ENCODE measurements around the gene CBLB.

DNA sequence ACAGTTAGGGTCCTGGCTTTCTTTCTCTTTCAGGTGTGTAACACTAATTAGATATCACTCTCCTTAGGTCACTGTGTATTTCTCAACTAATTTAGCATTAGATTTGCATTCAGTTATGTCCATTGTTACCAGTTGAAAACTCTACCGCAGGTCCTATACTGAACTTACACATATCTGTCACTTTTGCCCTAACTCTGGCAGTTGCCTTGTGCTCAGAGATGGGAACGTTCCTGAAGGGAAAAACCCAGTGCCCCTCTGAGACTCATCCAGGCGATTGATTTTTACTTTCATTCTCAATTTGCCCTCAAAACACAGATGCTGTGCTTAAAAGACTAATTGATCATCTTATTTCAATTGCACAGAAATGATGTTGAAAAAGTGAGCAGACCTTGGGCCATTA lies 253.0 kb downstream of the CBLB start:
- no peak for TF ChIP-seq CTCF (IDR thresholded peaks at IDR 0.05)
- no peak for TF ChIP-seq RAD21 (conservative IDR thresholded peaks at IDR 0.05 in 1 of 2, IDR thresholded peaks at IDR 0.05 in 1 of 2)
- no peak for TF ChIP-seq RFX5 (IDR thresholded peaks at IDR 0.05)
- TF ChIP-seq ESRRA (IDR thresholded peaks at IDR 0.05; ENCODE audit: borderline replicate concordance, low read length): no peak
- TF ChIP-seq, protein P1, sequence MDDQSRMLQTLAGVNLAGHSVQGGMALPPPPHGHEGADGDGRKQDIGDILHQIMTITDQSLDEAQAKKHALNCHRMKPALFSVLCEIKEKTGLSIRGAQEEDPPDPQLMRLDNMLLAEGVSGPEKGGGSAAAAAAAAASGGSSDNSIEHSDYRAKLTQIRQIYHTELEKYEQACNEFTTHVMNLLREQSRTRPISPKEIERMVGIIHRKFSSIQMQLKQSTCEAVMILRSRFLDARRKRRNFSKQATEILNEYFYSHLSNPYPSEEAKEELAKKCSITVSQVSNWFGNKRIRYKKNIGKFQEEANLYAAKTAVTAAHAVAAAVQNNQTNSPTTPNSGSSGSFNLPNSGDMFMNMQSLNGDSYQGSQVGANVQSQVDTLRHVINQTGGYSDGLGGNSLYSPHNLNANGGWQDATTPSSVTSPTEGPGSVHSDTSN (IDR thresholded peaks at IDR 0.05): no peak
- TF ChIP-seq HDAC2 (IDR thresholded peaks at IDR 0.05): no peak
- no peak for TF ChIP-seq CBX8 (IDR thresholded peaks at IDR 0.05)
- TF ChIP-seq NFE2L2 (conservative IDR thresholded peaks at IDR 0.05; ENCODE audit: low read length): no peak
- TF ChIP-seq EP300 (IDR thresholded peaks at IDR 0.05): no peak
- no peak for TF ChIP-seq ELK1 (IDR thresholded peaks at IDR 0.05; ENCODE audit: low read depth, low read length)
- no peak for TF ChIP-seq POLR2A (IDR thresholded peaks at IDR 0.05; ENCODE audit: low read length)
- no peak for TF ChIP-seq RCOR1 (IDR thresholded peaks at IDR 0.05; ENCODE audit: low read depth, low read length)
- no peak for TF ChIP-seq TP53 (CRISPR knock-in tag; IDR thresholded peaks at IDR 0.05)

Data from A549 (cell line).